Neural cell (in vitro differentiated cells): ENCODE results near the gene SPON1. TPM values are rescaled to one million over a fixed set of nuclear protein-coding genes. Genes with fewer than 3 reads are reported as not detected.

Experiments used
- H2AFZ ChIP-seq: fragments of 200-600, 300-800 bp; sonication (generic), shearing (Covaris generic); 2 replicates; pipeline ENCODE4 v1.6.0; 2014; ENCODE audit warnings: low read depth, mild to moderate bottlenecking, antibody characterized with exemption, low read length, moderate library complexity
- H3F3A ChIP-seq: fragments of 200-600 bp; shearing (Covaris generic); 2 replicates; pipeline ENCODE4 v1.6.1; 2016; ENCODE audit warnings: mild to moderate bottlenecking, moderate library complexity, mixed read lengths, antibody characterized with exemption, low read length; ENCODE audit not compliant: insufficient read depth, poor library complexity, severe bottlenecking
- H3K27ac ChIP-seq: fragments of 200-600, 300-800 bp; sonication (generic), shearing (Covaris generic); 2 replicates; pipeline ENCODE4 v1.5.1; 2014; ENCODE audit warnings: mild to moderate bottlenecking, low read length, moderate library complexity
- H3K27me3 ChIP-seq: fragments of 300-800, 200-600 bp; sonication (generic), shearing (Covaris generic); 2 replicates; pipeline ENCODE4 v1.6.0; 2014; ENCODE audit warnings: mild to moderate bottlenecking, low read depth, low read length, moderate library complexity; ENCODE audit not compliant: insufficient read depth
- H3K36me3 ChIP-seq: fragments of 300-800, 200-600 bp; sonication (generic), shearing (Covaris generic); 2 replicates; pipeline ENCODE4 v1.5.1; 2014; ENCODE audit warnings: mild to moderate bottlenecking, antibody characterized with exemption, low read length, moderate library complexity; ENCODE audit not compliant: insufficient read depth
- H3K4me2 ChIP-seq: fragments of 300-800, 200-600 bp; sonication (generic), shearing (Covaris generic); 2 replicates; pipeline ENCODE4 v1.6.0; 2014; ENCODE audit warnings: mild to moderate bottlenecking, low read length
- H3K4me3 ChIP-seq: fragments of 300-800, 200-600 bp; sonication (generic), shearing (Covaris generic); 2 replicates; pipeline ENCODE4 v1.5.1; 2014; ENCODE audit warnings: mild to moderate bottlenecking, low read length, moderate library complexity
- H3K79me2 ChIP-seq: fragments of 200-600 bp; shearing (Covaris generic); replicated peaks from 2 replicates; pipeline ENCODE4 v1.6.0; 2014; ENCODE audit warnings: mild to moderate bottlenecking, low read length, moderate library complexity; ENCODE audit not compliant: insufficient read depth
- H3K9ac ChIP-seq: fragments of 300-800, 200-600 bp; sonication (generic), shearing (Covaris generic); 2 replicates; pipeline ENCODE4 v1.6.1; 2016; ENCODE audit warnings: mild to moderate bottlenecking, low read length, mixed read lengths
- H3K9me2 ChIP-seq: fragments of 200-600 bp; shearing (Covaris generic); 2 replicates; pipeline ENCODE4 v1.6.1; 2016; ENCODE audit warnings: mild to moderate bottlenecking, low read length, mixed read lengths; ENCODE audit not compliant: insufficient read depth
- H3K9me3 ChIP-seq: fragments of 200-600, 300-800 bp; sonication (generic), shearing (Covaris generic); 2 replicates; pipeline ENCODE4 v1.6.1; 2016; ENCODE audit warnings: mild to moderate bottlenecking, mixed run types, low read length, moderate library complexity, mixed read lengths
- H4K20me1 ChIP-seq: fragments of 200-600 bp; shearing (Covaris generic); 2 replicates; pipeline ENCODE4 v1.6.1; 2016; ENCODE audit warnings: mild to moderate bottlenecking, mixed run types; ENCODE audit not compliant: insufficient read depth
- CTCF ChIP-seq: fragments of 450-650 bp; IDR thresholded peaks from 2 replicates; pipeline ENCODE4 v1.5.1; 2014; ENCODE audit warnings: antibody characterized with exemption, mild to moderate bottlenecking, moderate library complexity; ENCODE audit not compliant: poor library complexity, severe bottlenecking
- EP300 ChIP-seq: fragments of 450-650 bp; conservative IDR thresholded peaks from 2 replicates; pipeline ENCODE4 v1.6.1; 2014; ENCODE audit warnings: antibody characterized with exemption, mild to moderate bottlenecking, moderate library complexity; ENCODE audit not compliant: poor library complexity, severe bottlenecking
- EZH2 ChIP-seq: fragments of 200-600, 300-800 bp; shearing (Covaris generic), sonication (generic); IDR thresholded peaks from 2 replicates; pipeline ENCODE4 v1.6.1; 2014; ENCODE audit warnings: antibody characterized with exemption, low read length, borderline replicate concordance, mild to moderate bottlenecking; ENCODE audit not compliant: insufficient read depth, poor library complexity, severe bottlenecking
- MXI1 ChIP-seq: fragments of 450-650 bp; conservative IDR thresholded peaks from 2 replicates; pipeline ENCODE4 v1.6.1; 2014; ENCODE audit warnings: antibody characterized with exemption, mild to moderate bottlenecking; ENCODE audit not compliant: poor library complexity, severe bottlenecking
- POLR2AphosphoS5 ChIP-seq: IDR thresholded peaks from 2 replicates; pipeline ENCODE4 v1.6.1; 2012
- RAD21 ChIP-seq: fragments of 450-650 bp; conservative IDR thresholded peaks from 2 replicates; pipeline ENCODE4 v1.6.1; 2014; ENCODE audit warnings: antibody characterized with exemption, mild to moderate bottlenecking, moderate library complexity
- REST ChIP-seq: IDR thresholded peaks from 2 replicates; pipeline ENCODE4 v1.6.1; 2012; ENCODE audit warnings: borderline replicate concordance
- SMC3 ChIP-seq: fragments of 450-650 bp; conservative IDR thresholded peaks from 2 replicates; pipeline ENCODE4 v1.6.1; 2014; ENCODE audit warnings: antibody characterized with exemption, mild to moderate bottlenecking, moderate library complexity; ENCODE audit not compliant: poor library complexity
- TAF1 ChIP-seq: IDR thresholded peaks from 2 replicates; pipeline ENCODE4 v1.6.1; 2012; ENCODE audit warnings: low read depth
- polyA plus RNA-seq: library from polyadenylated mRNA; depleted of rRNA; stranded (reverse); fragments of >200 nt; gene quantifications from 2 replicates; pipeline ENCODE4 v1.2.3, GENCODE V29; 2014

Gene SPON1
- polyA plus RNA-seq, 1 donor from 2014 or later, result 0.66 TPM

- Histone ChIP-seq H3K27ac (no peak overlapping the region), H3K9me3 (no peaks in the 10 kb centered on the region), H3K27me3 (no peaks in the 10 kb centered on the region), H3K4me2 (no peak overlapping the region), H3K9ac (no peak overlapping the region), H2AFZ (no peak overlapping the region), H3K9me2 (no peaks in the 10 kb centered on the region), H4K20me1 (no peaks in the 10 kb centered on the region), H3K4me3 (no peak overlapping the region), H3F3A (no peaks in the 10 kb centered on the region), H3K79me2 (no peaks in the 10 kb centered on the region), H3K36me3 (no peaks in the 10 kb centered on the region)
- no peak for TF ChIP-seq CTCF
- TF ChIP-seq EZH2, result no peak
- TF ChIP-seq REST, result no peak
- no peak for TF ChIP-seq EP300
Measured at GRCh38 chr11:14036469-14036868, 73.9 kb downstream of the SPON1 start.

- Histone ChIP-seq H3K27ac (no peak overlapping the region), H2AFZ (no peak overlapping the region), H4K20me1 (no peaks in the 10 kb centered on the region), H3K79me2 (no peaks in the 10 kb centered on the region), H3K9me2 (no peaks in the 10 kb centered on the region), H3K4me2 (no peak overlapping the region), H3K27me3 (no peaks in the 10 kb centered on the region), H3K36me3 (no peaks in the 10 kb centered on the region), H3K9ac (no peak overlapping the region), H3K4me3 (no peak overlapping the region), H3F3A (no peaks in the 10 kb centered on the region), H3K9me3 (no peaks in the 10 kb centered on the region)
- TF ChIP-seq RAD21, result no peak
- TF ChIP-seq SMC3, result no peak
- TF ChIP-seq TAF1, result no peak
- no peak for TF ChIP-seq EP300
- TF ChIP-seq MXI1, result no peak
Measured at GRCh38 chr11:14041040-14041439, 78.5 kb downstream of the SPON1 start.

GRCh38 chr11:14041565-14041964, 79.0 kb downstream of the SPON1 start:
- H2AFZ ChIP-seq, result no peak overlapping the region
- H3K79me2 ChIP-seq, result no peaks in the 10 kb centered on the region
- no peaks in the 10 kb centered on the region for H3K36me3 ChIP-seq
- no peaks in the 10 kb centered on the region for H3K9me2 ChIP-seq
- TF ChIP-seq POLR2AphosphoS5, result no peak
- no peak overlapping the region for H3K4me3 ChIP-seq
- H3K9me3 ChIP-seq, result no peaks in the 10 kb centered on the region
- H3K4me2 ChIP-seq, result no peak overlapping the region
- no peak overlapping the region for H3K27ac ChIP-seq
- no peak overlapping the region for H3K9ac ChIP-seq
- H3K27me3 ChIP-seq, result no peaks in the 10 kb centered on the region
- H3F3A ChIP-seq, result no peaks in the 10 kb centered on the region
- H4K20me1 ChIP-seq, result no peaks in the 10 kb centered on the region
